HCT116 (cell line): ENCODE data around the gene TM4SF4.

Source experiments
- EZH2phosphoT487 ChIP-seq: fragments of 200-600 bp; IDR thresholded peaks from 2 replicates; pipeline ENCODE4 v1.6.1; 2018; ENCODE audit warnings: antibody characterized with exemption, borderline replicate concordance
- REST ChIP-seq: IDR thresholded peaks from 2 replicates; pipeline ENCODE4 v1.6.1; 2012; ENCODE audit warnings: low read depth
- ZNF274 ChIP-seq: fragments of 200-500 bp; sonication (Bioruptor generic); IDR thresholded peaks from 2 replicates; pipeline ENCODE4 v1.6.1; 2014; ENCODE audit warnings: mild to moderate bottlenecking, low read depth, low read length, inconsistent platforms

- no peak for TF ChIP-seq ZNF274
- TF ChIP-seq EZH2phosphoT487: no peak
- no peak for TF ChIP-seq REST
Measured at GRCh38 chr3:149463921-149464320, 10.6 kb upstream of the TM4SF4 start.
